OCI-LY7 (cell line): Measurements from ENCODE around the gene PPP1R14C.

Experiments used
- CTCF ChIP-seq: fragments of 200-600 bp; sonication (generic); conservative IDR thresholded peaks from 2 replicates; pipeline ENCODE4 v1.5.1; 2014; ENCODE audit warnings: mild to moderate bottlenecking, antibody characterized with exemption, low read length, moderate library complexity, mixed read lengths
- EZH2phosphoT487 ChIP-seq: fragments of 200-600 bp; sonication (generic); IDR thresholded peaks from 2 replicates; pipeline ENCODE4 v1.6.1; 2018; ENCODE audit warnings: low read depth, borderline replicate concordance, mild to moderate bottlenecking, mixed run types, antibody characterized with exemption, low read length, moderate library complexity, mixed read lengths

GRCh38 chr6:150129616-150130505, 13.0 kb upstream of the PPP1R14C start:
- TF ChIP-seq CTCF (no peak), EZH2phosphoT487 (no peak)
